Measurements from ENCODE around the gene CYB5RL. TPM values are rescaled to one million over a fixed set of nuclear protein-coding genes. Genes with fewer than 3 reads are reported as not detected.

The CYB5RL gene
- total and polyA plus RNA-seq, 4 donors: 2.2 to 9.0 (median 5.2) TPM

DNA sequence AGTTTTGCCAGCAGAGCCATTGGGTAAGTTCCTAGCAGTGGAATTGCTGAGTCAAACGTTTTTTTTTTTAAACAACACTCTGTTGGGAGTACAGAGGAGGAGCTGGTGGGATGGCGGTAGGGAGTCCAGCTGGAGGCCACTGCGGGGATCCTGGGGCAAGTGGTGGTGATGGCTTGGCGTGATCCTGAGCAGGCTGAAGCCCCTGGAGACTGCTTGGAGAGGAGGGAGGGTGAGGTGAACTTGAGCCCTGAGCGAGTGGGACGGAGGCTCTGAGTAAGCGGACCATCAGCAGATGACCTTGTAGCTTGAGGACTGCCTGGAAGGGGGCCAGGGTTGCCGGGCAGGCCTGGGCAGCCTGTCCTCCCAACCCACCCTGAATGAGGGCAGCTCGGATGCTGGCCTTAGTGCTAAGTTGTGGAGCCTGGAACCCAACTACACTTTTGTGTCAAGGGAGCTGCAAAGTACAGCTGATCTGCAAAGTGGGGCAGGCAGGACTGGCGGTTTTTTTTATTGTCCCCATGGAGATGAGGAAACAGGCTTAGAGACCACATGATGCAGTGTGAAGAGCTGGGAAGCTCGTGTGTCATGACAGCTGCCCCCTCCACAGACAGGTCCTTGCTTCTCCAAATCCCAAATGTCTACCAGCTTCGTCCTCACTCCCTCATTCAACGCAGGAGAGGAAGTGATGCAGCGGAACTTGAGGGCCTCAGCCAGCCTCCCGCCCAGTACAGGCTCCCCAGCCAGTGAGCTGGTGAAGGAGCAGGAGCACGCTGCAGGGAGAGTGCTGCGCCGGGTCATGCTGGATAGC is 20.4 kb upstream of the CYB5RL start:
- TF ChIP-seq, protein P1, sequence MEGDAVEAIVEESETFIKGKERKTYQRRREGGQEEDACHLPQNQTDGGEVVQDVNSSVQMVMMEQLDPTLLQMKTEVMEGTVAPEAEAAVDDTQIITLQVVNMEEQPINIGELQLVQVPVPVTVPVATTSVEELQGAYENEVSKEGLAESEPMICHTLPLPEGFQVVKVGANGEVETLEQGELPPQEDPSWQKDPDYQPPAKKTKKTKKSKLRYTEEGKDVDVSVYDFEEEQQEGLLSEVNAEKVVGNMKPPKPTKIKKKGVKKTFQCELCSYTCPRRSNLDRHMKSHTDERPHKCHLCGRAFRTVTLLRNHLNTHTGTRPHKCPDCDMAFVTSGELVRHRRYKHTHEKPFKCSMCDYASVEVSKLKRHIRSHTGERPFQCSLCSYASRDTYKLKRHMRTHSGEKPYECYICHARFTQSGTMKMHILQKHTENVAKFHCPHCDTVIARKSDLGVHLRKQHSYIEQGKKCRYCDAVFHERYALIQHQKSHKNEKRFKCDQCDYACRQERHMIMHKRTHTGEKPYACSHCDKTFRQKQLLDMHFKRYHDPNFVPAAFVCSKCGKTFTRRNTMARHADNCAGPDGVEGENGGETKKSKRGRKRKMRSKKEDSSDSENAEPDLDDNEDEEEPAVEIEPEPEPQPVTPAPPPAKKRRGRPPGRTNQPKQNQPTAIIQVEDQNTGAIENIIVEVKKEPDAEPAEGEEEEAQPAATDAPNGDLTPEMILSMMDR (IDR thresholded peaks at IDR 0.05; ENCODE audit: control extremely low read depth, extremely low read depth): no peak
- WGBS, 2 donors: 46 to 53% methylated on average over 18 of the region's 18 CpGs
- ATAC-seq (ENCODE audit: insufficient read depth, low FRiP score) (peak; percentile 39), DNase-seq (peak; percentile 49 to 81 (median 81))
- Histone ChIP-seq H3K27ac (ENCODE audit: low read depth in 1 of 2, low read length in 1 of 2) (peak overlapping the region in 1 of 2 donors; percentile 71), H3K9ac (ENCODE audit: insufficient read depth in 1 of 2, low read length in 2 of 2) (no peak overlapping the region), H3K4me3 (no peak overlapping the region), H3K27me3 (ENCODE audit: control insufficient read depth in 3 of 3, insufficient read depth in 3 of 3, low read length in 2 of 3) (no peaks in the 10 kb centered on the region), H3K36me3 (ENCODE audit: control insufficient read depth in 4 of 4, insufficient read depth in 4 of 4, low read length in 4 of 4) (peaks cover 21 to 40% (median 36%) of the 10 kb centered on the region in 4 donors), H3K4me1 (ENCODE audit: control insufficient read depth in 5 of 5, insufficient read depth in 5 of 5, low read length in 5 of 5) (peaks cover 5 to 20% (median 10%) of the 10 kb centered on the region in 5 donors), H3K9me3 (ENCODE audit: control insufficient read depth in 4 of 4, insufficient read depth in 3 of 4, low read length in 3 of 4) (no peaks in the 10 kb centered on the region)

DNA sequence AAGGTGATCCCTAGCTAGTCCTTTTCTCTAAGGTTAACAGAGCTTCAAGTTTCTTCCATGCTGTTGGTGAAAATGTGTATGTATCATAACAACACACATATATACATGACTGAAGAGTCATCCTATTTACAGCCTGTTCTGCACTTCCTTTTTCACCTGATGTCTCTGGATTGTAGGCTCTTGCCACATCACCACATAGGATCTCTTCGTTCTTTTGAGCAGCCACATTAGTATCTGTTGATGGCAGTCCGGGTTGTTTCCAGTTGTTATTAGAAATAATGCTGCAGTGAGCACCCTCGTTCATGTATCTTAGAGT is 19.8 kb upstream of the CYB5RL start:
- TF ChIP-seq, protein P1 (IDR thresholded peaks at IDR 0.05; ENCODE audit: control extremely low read depth, extremely low read depth): no peak
- DNase-seq (no peak), ATAC-seq (ENCODE audit: insufficient read depth, low FRiP score) (no peak)
- H3K9me3 ChIP-seq (ENCODE audit: control insufficient read depth in 4 of 4, insufficient read depth in 3 of 4, low read length in 3 of 4): no peaks in the 10 kb centered on the region
- peak overlapping the region in 1 of 2 donors; percentile 14 for H3K9ac ChIP-seq (ENCODE audit: insufficient read depth in 1 of 2, low read length in 2 of 2)
- no peak overlapping the region for H3K4me3 ChIP-seq
- WGBS, 2 donors: 55 to 65% methylated on average over 3 of the region's 3 CpGs
- peaks cover 5 to 20% (median 10%) of the 10 kb centered on the region in 5 donors for H3K4me1 ChIP-seq (ENCODE audit: control insufficient read depth in 5 of 5, insufficient read depth in 5 of 5, low read length in 5 of 5)
- H3K36me3 ChIP-seq (ENCODE audit: control insufficient read depth in 4 of 4, insufficient read depth in 4 of 4, low read length in 4 of 4): peaks cover 21 to 45% (median 39%) of the 10 kb centered on the region in 4 donors
- H3K27ac ChIP-seq (ENCODE audit: low read depth in 1 of 2, low read length in 1 of 2): no peak overlapping the region
- no peaks in the 10 kb centered on the region for H3K27me3 ChIP-seq (ENCODE audit: control insufficient read depth in 3 of 3, insufficient read depth in 3 of 3, low read length in 2 of 3)

DNA sequence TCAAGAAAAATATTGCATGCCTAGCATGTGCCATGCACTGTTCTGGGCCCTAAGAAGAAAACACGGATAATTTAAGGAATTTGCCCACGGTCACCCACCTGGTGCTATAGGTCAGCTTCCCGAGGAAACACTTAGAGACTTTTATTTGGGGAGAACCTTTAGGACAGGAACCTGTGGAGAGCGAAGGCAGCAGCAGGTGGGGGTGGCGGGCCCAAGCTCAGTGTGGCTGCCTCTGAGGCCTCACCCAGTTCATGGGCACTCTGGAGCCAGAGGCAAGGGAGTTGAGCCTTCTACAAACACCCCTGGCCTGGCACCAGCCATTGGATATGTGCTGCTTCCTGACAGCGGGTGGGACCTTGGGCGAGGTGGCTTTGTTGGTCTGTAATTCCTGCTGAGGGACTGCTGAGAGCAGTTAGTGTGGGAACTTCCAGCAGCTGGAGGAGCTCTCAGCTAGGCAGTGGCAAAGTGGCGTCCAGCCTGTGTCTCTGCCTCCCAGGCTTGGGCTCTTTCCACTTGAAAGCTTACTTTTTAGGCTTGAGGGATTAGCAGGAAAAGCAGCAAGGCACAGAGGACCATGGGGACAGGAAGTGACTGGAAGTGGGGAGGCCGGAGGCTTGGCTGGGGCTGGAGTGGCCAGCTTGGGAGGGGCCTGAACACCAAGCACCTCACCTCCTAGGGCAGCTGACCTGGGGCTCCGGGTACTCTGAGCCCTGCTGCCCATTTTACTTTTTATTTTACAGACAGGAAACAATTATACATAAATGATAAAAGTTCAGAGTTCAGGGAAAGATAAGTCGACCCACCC is 19.3 kb upstream of the CYB5RL start:
- TF ChIP-seq, protein P1 (IDR thresholded peaks at IDR 0.05; ENCODE audit: control extremely low read depth, extremely low read depth): no peak
- WGBS, 2 donors: 69 to 77% methylated on average over 11 of the region's 11 CpGs
- Histone ChIP-seq H3K27ac (ENCODE audit: low read depth in 1 of 2, low read length in 1 of 2) (peak overlapping the region in 1 of 2 donors; percentile 40), H3K4me1 (ENCODE audit: control insufficient read depth in 5 of 5, insufficient read depth in 5 of 5, low read length in 5 of 5) (peaks cover 5 to 20% (median 10%) of the 10 kb centered on the region in 5 donors), H3K9me3 (ENCODE audit: control insufficient read depth in 4 of 4, insufficient read depth in 3 of 4, low read length in 3 of 4) (no peaks in the 10 kb centered on the region), H3K4me3 (no peak overlapping the region), H3K9ac (ENCODE audit: insufficient read depth in 1 of 2, low read length in 2 of 2) (peak overlapping the region in 1 of 2 donors; percentile 14), H3K36me3 (ENCODE audit: control insufficient read depth in 4 of 4, insufficient read depth in 4 of 4, low read length in 4 of 4) (peaks cover 26 to 51% (median 44%) of the 10 kb centered on the region in 4 donors), H3K27me3 (ENCODE audit: control insufficient read depth in 3 of 3, insufficient read depth in 3 of 3, low read length in 2 of 3) (no peaks in the 10 kb centered on the region)
- ATAC-seq (ENCODE audit: insufficient read depth, low FRiP score) (no peak), DNase-seq (peak; percentile 43 to 70 (median 59))

Data from lung (tissue), 12 donors.